Measurements from ENCODE around the gene CYP4X1.
"Not testable (repeated sequence)": the region's sequence is repeated elsewhere in the genome, so short reads cannot be mapped to it uniquely, and the experiment has no call there.

Gene CYP4X1, protein sequence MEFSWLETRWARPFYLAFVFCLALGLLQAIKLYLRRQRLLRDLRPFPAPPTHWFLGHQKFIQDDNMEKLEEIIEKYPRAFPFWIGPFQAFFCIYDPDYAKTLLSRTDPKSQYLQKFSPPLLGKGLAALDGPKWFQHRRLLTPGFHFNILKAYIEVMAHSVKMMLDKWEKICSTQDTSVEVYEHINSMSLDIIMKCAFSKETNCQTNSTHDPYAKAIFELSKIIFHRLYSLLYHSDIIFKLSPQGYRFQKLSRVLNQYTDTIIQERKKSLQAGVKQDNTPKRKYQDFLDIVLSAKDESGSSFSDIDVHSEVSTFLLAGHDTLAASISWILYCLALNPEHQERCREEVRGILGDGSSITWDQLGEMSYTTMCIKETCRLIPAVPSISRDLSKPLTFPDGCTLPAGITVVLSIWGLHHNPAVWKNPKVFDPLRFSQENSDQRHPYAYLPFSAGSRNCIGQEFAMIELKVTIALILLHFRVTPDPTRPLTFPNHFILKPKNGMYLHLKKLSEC

GRCh38 chr1:47023268-47024140 lies at the start of gene CYP4X1:
TSS of gene CYP4X1 (plus strand) at chr1:47023669. CDS start at chr1:47023818, 149 bp downstream.
- no peak for DNase-seq

GRCh38 chr1:46983166-46983829 lies 40.2 kb upstream of the CYP4X1 start:
- no peak for DNase-seq

DNA sequence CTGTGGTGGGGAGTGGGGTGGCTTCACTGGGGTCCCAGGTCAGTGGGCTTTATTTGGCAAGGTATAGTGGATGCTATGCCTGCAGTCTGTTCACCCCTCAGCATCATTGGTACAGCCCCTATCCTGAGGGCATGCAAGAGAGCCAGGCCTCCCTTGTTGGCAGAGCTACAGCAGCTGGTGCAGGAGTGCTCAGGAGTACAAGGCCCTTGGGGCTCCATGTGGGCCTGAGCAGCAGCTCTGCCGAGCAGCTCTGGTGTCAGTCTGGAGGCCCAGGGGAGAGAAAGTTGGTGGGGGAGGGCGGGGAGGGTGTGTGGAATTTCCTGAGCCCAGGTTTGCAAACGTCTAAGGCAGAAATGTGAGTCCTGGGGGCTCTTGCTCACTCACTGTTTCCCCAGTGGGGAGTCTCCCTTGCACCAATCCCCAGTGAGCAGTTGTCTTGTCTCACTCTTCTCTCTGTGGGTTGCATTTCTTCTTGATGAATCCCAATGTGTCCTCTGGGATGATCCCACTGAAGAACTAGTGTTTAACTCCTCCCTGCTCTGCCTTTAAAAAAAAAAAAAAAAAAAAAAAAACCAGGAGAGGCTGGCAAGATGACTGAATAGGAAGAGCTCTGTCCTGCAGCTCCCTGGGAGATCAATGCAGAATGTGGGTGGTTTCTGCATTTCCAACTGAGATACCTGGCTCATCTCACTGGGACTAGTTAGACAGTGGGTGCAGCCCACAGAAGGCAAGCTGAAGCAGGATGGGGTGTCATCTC lies 39.5 kb upstream of the CYP4X1 start:
- no peak for DNase-seq

DNA sequence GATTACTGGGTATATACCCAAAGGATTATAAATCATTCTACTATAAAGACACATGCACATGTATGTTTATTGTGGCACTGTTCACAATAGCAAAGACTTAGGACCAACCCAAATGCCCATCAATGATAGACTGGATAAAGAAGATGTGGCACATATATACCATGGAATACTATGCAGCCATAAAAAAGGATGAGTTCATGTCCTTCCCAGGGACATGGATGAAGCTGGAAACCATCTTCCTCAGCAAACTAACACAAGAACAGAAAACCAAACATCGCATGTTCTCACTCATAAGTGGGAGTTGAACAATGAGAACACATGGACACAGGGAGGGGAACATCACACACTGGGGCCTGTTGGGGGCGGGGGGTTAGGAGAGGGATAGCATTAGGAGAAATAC lies 32.9 kb upstream of the CYP4X1 start:
- not testable (repeated sequence) for DNase-seq

- DNase-seq: no peak
Measured at GRCh38 chr1:46991083-46991923, 32.2 kb upstream of the CYP4X1 start.

GRCh38 chr1:46996659-46997281 lies 26.7 kb upstream of the CYP4X1 start:
- DNase-seq: no peak

GRCh38 chr1:47002211-47002610 lies 21.3 kb upstream of the CYP4X1 start:
- DNase-seq: no peak

- DNase-seq: no peak
Measured at GRCh38 chr1:47003896-47004403, 19.5 kb upstream of the CYP4X1 start.

- DNase-seq: not testable (repeated sequence)
Measured at GRCh38 chr1:47006437-47006836, 17.0 kb upstream of the CYP4X1 start.

DNA sequence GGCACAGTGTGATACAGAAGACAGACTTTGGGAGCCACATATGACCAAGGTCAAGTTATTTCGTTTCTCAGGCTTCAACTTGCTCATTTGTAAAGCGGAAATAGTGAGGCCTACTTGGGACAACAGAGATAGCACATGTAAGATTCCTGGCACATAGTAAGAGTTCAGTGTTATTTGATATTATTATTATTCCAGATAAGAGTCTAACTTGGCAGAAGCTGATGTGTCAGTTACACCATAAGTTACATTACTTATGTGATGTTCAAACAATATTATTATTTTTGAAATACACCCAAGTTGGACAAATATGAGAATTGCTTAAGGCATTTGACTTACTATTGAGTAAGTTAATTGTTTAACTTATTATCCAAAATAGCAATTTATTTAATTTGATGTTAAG lies 10.2 kb upstream of the CYP4X1 start:
- DNase-seq: no peak

DNA sequence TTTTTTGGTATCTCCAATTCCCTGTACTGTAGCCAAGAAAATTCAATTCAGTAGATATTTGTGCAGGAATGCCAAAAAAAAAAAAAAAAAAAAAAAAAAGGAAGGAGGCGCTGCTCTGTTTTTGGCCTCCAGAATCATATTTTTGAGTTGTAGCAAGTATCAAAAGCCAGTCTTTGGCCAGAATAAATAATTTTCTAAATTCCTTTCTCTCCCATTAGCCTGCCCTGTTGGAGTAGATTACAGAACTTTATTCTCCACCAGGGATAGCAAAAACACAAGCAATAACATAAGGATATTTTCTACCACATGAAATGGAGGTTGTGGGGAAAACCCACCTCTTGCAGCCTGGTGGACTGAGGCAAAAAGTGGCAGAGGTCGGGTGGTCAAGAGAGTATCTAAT lies 2.4 kb upstream of the CYP4X1 start:
- DNase-seq: no peak

- DNase-seq: no peak
Measured at GRCh38 chr1:47024141-47024801, 802 bp downstream of the CYP4X1 start.

- DNase-seq: no peak
Measured at GRCh38 chr1:47030170-47030805, 6.8 kb downstream of the CYP4X1 start.

DNA sequence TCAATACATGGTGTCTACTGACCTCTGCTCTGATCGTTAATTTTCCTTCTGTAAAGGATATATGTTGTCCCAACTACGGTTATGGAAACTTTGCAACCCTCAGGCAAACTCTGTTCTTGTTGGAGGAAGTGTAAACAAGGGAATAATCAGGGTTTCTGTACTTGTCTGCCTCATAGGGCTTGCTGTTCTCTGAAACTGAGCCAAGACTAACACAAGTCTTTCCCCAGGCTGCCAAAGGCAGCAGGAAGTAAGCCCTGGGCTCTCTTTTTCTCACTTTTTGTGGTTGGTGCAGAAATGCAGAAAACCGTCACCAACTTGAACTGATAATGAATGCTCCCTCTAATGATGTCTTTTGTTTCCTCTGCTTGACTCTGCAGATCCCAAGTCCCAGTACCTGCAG lies 7.6 kb downstream of the CYP4X1 start:
- no peak for DNase-seq

DNA sequence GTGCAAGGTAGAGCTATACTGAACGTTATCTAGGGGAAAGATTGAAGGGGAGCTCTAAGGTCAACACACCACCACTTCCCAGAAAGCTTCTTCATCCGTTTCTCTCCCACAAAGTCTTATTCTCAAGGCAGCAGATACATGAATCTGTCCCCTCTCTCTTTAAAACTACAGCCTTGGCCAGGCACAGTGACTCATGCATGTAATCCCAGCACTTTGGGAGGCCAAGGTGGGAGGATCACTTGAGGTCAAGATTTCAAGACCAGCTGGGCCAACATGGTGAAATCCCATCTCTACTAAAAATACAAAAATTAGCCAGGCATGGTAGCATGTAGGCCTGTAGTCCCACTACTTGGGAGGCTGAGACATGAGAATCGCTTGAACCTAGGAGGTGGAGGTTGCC lies 8.1 kb downstream of the CYP4X1 start:
- no peak for DNase-seq

- no peak for DNase-seq
Measured at GRCh38 chr1:47036764-47037163, 13.3 kb downstream of the CYP4X1 start.

GRCh38 chr1:47059376-47059775 lies 35.9 kb downstream of the CYP4X1 start:
- no peak for DNase-seq

GRCh38 chr1:47067097-47067594 lies 43.7 kb downstream of the CYP4X1 start, which contains the start of gene CYP4Z1:
TSS of gene CYP4Z1 (plus strand) at chr1:47067231. CDS start at chr1:47067491, 260 bp downstream.
- DNase-seq: no peak

DNA sequence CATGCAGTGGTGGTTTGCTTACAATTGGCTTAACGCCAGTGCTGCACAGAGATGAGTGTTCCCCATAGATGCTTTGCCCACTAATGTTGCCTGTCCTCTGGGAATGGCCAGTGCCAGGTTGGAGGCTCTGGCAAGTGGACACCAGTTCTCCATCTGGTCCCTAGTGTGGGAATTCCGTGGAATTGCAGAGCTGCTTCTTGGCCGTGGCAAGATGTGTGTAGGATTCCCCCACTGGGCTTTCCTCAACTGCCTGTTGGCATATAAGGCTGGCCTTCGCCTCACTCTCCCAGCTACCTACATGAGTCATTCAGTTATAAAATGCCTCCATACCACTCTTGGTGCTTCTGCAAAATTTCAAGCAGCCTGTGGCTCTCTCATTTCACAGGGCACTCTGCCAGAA lies 45.6 kb downstream of the CYP4X1 start:
- not testable (repeated sequence) for DNase-seq

All from KG1 (cell line).